ENCODE results near the gene CCR6.
"Not testable (repeated sequence)": the region's sequence is repeated elsewhere in the genome, so short reads cannot be mapped to it uniquely, and the experiment has no call there.

The CCR6 gene

GRCh38 chr6:167122827-167123657 is at the start of gene CCR6:
CCR6 (plus strand) TSS chr6:167123096; CDS start chr6:167136135, 13,039 bp downstream.
- DNase-seq, result no peak

GRCh38 chr6:167073679-167074274 is 49.1 kb upstream of the CCR6 start:
- no peak for DNase-seq

GRCh38 chr6:167077241-167077932 is 45.5 kb upstream of the CCR6 start:
- DNase-seq, result no peak

GRCh38 chr6:167078745-167079144 is 44.2 kb upstream of the CCR6 start:
- peak; percentile 35 to 48 for DNase-seq

GRCh38 chr6:167079853-167080297 is 43.0 kb upstream of the CCR6 start:
- peak; percentile 75 to 79 for DNase-seq

- DNase-seq, result no peak
Observed at GRCh38 chr6:167087857-167088354, 35.0 kb upstream of the CCR6 start.

GRCh38 chr6:167088741-167089140 is 34.2 kb upstream of the CCR6 start:
- not testable (repeated sequence) for DNase-seq

GRCh38 chr6:167089243-167090142 is 33.4 kb upstream of the CCR6 start:
- no peak for DNase-seq

- no peak for DNase-seq
Observed at GRCh38 chr6:167090171-167090570, 32.7 kb upstream of the CCR6 start.

- DNase-seq, result no peak
Observed at GRCh38 chr6:167091026-167091804, 31.7 kb upstream of the CCR6 start.

- DNase-seq, result no peak
Observed at GRCh38 chr6:167091805-167092107, 31.1 kb upstream of the CCR6 start.

- no peak for DNase-seq
Observed at GRCh38 chr6:167092672-167093339, 30.1 kb upstream of the CCR6 start.

- no peak for DNase-seq
Observed at GRCh38 chr6:167093406-167093921, 29.4 kb upstream of the CCR6 start.

GRCh38 chr6:167093922-167094432 is 28.9 kb upstream of the CCR6 start:
- peak; percentile 75 to 79 for DNase-seq

GRCh38 chr6:167094436-167094819 is 28.5 kb upstream of the CCR6 start:
- no peak for DNase-seq

- no peak for DNase-seq
Observed at GRCh38 chr6:167094820-167095637, 27.9 kb upstream of the CCR6 start.

GRCh38 chr6:167095888-167096287 is 27.0 kb upstream of the CCR6 start:
- no peak for DNase-seq

GRCh38 chr6:167096991-167097390 is 25.9 kb upstream of the CCR6 start:
- DNase-seq, result no peak

- no peak for DNase-seq
Observed at GRCh38 chr6:167097770-167098169, 25.1 kb upstream of the CCR6 start.

GRCh38 chr6:167098825-167099225 is 24.1 kb upstream of the CCR6 start:
- no peak for DNase-seq

All from activated T-cell treated with anti-CD3 and anti-CD28 coated beads, Interleukin-2, amount 50 U/mL, for 48 hours (primary cell).